Pancreas (tissue), 10 donors: ENCODE data around the gene FMNL2. TPM values are rescaled to one million over a fixed set of nuclear protein-coding genes. Genes with fewer than 3 reads are reported as not detected.

Experiments
- ATAC-seq, 4 donors: fragments of 200-7000 bp; cut with Tn5 transposase; one replicate each; pipeline versions ENCODE4 v1.8.0 to v1.9.1; 2020; ENCODE audit warnings: mild to moderate bottlenecking in 4 of 4, moderate library complexity in 4 of 4
- DNase-seq, 6 donors: peaks; one replicate each; pipeline ENCODE4 v3.0.0-alpha.2; 2020
- FAIRE-seq: peaks from 2 replicates; lab custom pipeline; 2012; peaks lifted over from hg19 to GRCh38; lab: Jason Lieb, UNC
- H3K27ac ChIP-seq, 4 donors: fragments of 200-600 bp; sonication (generic); 1 replicate in 3 of 4; 2 replicates in 1 of 4; pipeline versions ENCODE4 v1.5.0 to v1.8.0; 2020
- H3K27me3 ChIP-seq, 4 donors: fragments of 200-600 bp; one replicate each; pipeline ENCODE4 v1.8.0; 2021
- H3K36me3 ChIP-seq, 3 donors: fragments of 200-600 bp; sonication (generic) in 1 of 3; one replicate each; pipeline versions ENCODE4 v1.5.0 to v1.8.0; 2020 to 2021
- H3K4me1 ChIP-seq, 3 donors: fragments of 200-600 bp; one replicate each; pipeline ENCODE4 v1.8.0; 2021
- H3K4me3 ChIP-seq, 4 donors: fragments of 200-600 bp; sonication (generic) in 2 of 4; one replicate each; pipeline versions ENCODE4 v1.5.0 to v1.8.0; 2020 to 2021
- H3K9me3 ChIP-seq, 4 donors: fragments of 200-600 bp; one replicate each; pipeline ENCODE4 v1.8.0; 2021
- WGBS, 2 donors: extraction: QIAGEN DNeasy Blood & Tissue Kit; methylation state at CpG; one replicate each; pipeline ENCODE4 v1.1.7; 2013; 5-methylcytosine and 5-hydroxymethylcytosine counted together
- intact Hi-C, 3 donors: fragments of 100-400 bp; cut with DNase I; formaldehyde crosslinking; loops; one replicate each; pipeline versions ENCODE4 v1.11.1 to v1.14.2; 2022
- polyA plus RNA-seq, 2 donors: library from polyadenylated mRNA; stranded (reverse); fragments of 200-250 nt; gene quantifications; one replicate each; pipeline ENCODE4 v1.2.3, GENCODE V29; 2013
- total RNA-seq, 6 donors: library from RNA; stranded (reverse); fragmentation: NEBNext Ultra II Directional in 4 of 6; extraction: Animal tissue kit (Norgen Biotek cat#: 25700) in 4 of 6; gene quantifications; one replicate each; pipeline versions ENCODE4 v1.2.1 to v1.2.4, GENCODE V29; 2021 to 2023
- TF ChIP-seq, protein P1 (sequence below), 4 donors: fragments of 200-600 bp; sonication (generic) in 3 of 4; IDR thresholded peaks; one replicate each; pipeline versions ENCODE4 v1.5.0 to v1.8.0; 2021; ENCODE audit warnings: antibody characterized with exemption in 4 of 4
- donor health status: healthy with polysubstance abuse.
- donor health status: DM: no; HTN: no; CAD: no; lungs with moderate emphysema.
- donor health status: DM: no; HTN: no; CAD: no.
- donor health status: control.
- donor health status: control.
- donor health status: Bipolar disorder and iron deficiency.
- donor health status: DM: yes; HTN: yes; CAD: no.
- donor health status: DM: no; HTN: no; CAD: no.
- donor health status: DM: no; HTN: no; CAD: no.
- donor health status: DM: yes; HTN: yes; CAD: no.

FMNL2 gene
- total and polyA plus RNA-seq, 8 donors: 7.5 to 22.3 (median 11.3) TPM

DNA sequence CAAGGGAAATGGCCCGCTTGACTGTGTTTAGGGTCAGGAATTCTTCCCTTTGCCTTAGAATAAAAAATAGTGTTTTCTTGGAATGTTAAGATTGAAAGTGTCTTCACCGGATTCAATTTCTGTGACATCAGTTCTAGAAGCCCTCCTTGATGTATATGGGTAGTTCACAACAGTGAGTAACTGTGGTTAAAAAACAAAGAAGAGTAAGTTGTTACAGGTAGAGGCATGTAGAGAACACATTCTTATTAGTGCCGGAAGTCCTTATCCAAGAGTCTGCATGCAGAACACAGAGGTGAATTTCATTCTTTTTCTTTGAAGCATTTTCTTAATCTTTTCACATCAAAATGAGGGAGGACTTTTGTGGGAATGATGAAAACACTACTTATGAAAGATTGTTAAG lies 105.5 kb downstream of the FMNL2 start:
- Histone ChIP-seq H3K27me3 (no peaks in the 10 kb centered on the region), H3K4me1 (no peaks in the 10 kb centered on the region), H3K4me3 (no peak overlapping the region), H3K27ac (no peak overlapping the region), H3K9me3 (no peaks in the 10 kb centered on the region), H3K36me3 (no peaks in the 10 kb centered on the region)
- 94 to 97% methylated on average over 3 of the region's 3 CpGs for WGBS, 2 donors
- DNase-seq (no peak), ATAC-seq (no peak), FAIRE-seq (no peak)
- intact Hi-C loops: no loop called here
- TF ChIP-seq, protein P1, sequence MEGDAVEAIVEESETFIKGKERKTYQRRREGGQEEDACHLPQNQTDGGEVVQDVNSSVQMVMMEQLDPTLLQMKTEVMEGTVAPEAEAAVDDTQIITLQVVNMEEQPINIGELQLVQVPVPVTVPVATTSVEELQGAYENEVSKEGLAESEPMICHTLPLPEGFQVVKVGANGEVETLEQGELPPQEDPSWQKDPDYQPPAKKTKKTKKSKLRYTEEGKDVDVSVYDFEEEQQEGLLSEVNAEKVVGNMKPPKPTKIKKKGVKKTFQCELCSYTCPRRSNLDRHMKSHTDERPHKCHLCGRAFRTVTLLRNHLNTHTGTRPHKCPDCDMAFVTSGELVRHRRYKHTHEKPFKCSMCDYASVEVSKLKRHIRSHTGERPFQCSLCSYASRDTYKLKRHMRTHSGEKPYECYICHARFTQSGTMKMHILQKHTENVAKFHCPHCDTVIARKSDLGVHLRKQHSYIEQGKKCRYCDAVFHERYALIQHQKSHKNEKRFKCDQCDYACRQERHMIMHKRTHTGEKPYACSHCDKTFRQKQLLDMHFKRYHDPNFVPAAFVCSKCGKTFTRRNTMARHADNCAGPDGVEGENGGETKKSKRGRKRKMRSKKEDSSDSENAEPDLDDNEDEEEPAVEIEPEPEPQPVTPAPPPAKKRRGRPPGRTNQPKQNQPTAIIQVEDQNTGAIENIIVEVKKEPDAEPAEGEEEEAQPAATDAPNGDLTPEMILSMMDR (IDR thresholded peaks at IDR 0.05): no peak

DNA sequence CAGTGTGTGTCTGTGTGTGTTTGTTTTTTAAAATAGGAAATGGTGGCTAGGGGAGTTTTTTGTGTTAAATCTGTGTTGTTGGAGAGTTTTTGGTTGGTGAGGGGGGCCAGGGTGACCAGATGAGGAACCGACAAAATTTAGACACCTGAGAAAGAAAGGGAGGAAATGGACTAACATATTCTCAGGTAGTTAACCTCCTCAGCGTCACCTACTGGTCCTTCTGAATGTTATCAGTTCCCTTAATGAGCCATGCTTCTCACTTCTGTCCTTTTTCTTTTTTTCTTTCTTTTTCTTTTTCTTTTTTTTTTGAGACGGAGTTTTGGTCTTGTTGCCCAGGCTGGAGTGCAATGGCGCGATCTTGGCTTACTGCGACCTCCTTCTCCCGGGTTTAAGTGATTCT lies 107.0 kb downstream of the FMNL2 start:
- no peak for FAIRE-seq
- H3K4me3 ChIP-seq: no peak overlapping the region
- intact Hi-C loops: no loop called here
- H3K27ac ChIP-seq: no peak overlapping the region
- DNase-seq: no peak
- 95 to 98% methylated on average over 7 of the region's 7 CpGs for WGBS, 2 donors
- no peaks in the 10 kb centered on the region for H3K9me3 ChIP-seq
- no peak for ATAC-seq
- peaks cover 0 to 7% (median 5%) of the 10 kb centered on the region in 3 donors for H3K4me1 ChIP-seq
- TF ChIP-seq, protein P1 (IDR thresholded peaks at IDR 0.05): no peak
- H3K36me3 ChIP-seq: no peaks in the 10 kb centered on the region
- H3K27me3 ChIP-seq: no peaks in the 10 kb centered on the region

DNA sequence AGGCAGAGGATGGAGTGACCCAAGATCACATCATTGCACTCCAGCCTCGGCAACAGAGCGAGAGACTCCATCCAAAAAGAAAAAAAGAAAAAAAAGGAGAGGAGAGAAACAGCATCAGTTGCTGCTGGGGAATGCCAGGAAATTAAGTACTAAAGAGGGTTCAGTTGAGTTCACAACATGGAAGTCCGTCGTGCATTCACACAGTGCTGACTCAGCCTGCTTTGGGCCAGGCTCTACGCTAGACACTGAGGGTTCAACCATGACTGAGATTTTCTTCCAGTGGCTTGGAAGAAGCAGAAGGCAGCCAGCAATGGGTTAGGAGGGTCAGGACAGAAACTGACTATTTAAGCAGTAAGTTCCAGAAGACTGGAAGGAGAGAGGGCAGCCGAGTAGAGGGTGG lies 108.8 kb downstream of the FMNL2 start:
- no peak for FAIRE-seq
- TF ChIP-seq, protein P1 (IDR thresholded peaks at IDR 0.05): no peak
- no peak overlapping the region for H3K27ac ChIP-seq
- peak in 3 of 4 donors; percentile 33 to 54 (median 36) for ATAC-seq
- no peaks in the 10 kb centered on the region for H3K36me3 ChIP-seq
- H3K27me3 ChIP-seq: no peaks in the 10 kb centered on the region
- 85 to 90% methylated on average over 6 of the region's 6 CpGs for WGBS, 2 donors
- peaks cover 0 to 7% (median 5%) of the 10 kb centered on the region in 3 donors for H3K4me1 ChIP-seq
- peak in 1 of 6 donors; percentile 5 for DNase-seq
- no peaks in the 10 kb centered on the region for H3K9me3 ChIP-seq
- no peak overlapping the region for H3K4me3 ChIP-seq
- intact Hi-C loops: no loop called here

DNA sequence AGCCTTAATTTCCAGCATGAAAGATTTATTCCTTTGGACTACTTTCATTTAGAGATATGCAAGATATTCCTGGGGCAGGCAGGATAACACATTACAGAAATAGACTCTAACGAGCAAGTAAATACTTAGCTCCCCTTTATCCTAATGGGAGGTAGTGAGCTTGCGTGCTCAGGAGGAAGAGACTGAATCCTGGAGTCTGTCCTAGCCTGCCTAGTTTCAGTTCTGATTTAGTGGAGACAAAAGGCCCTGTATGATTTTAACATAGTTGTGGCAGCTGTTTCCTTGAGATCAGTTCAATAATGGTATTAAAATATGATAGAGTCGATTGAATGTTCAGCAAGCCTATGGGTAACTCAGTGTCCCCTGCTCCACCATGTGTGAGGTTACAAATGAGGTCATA lies 109.5 kb downstream of the FMNL2 start:
- H3K27ac ChIP-seq: no peak overlapping the region
- DNase-seq: no peak

DNA sequence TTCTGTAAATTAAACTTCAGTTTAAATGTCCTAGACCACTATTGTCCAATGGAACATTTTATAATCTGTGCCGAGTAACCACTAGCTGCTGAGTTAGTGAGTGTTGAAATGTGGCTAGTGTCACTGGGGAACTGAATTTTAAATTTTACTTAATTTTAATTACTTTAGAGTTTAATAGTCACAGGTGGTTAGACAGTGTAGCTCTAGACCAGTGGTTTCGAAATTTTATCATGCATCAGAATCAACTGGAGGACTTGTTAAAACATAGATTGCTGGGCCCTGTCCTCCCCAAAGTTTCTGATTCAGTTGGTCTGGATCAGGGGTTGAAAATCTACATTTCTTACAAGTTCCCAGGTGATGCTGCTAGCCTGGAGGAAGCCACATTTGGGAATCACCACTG lies 110.4 kb downstream of the FMNL2 start:
- 46 to 50% methylated on average over 2 of the region's 2 CpGs for WGBS, 2 donors

More for the DNA sequence above, 109.5 kb downstream of the FMNL2 start:
- FAIRE-seq: no peak
- TF ChIP-seq, protein P1 (IDR thresholded peaks at IDR 0.05): no peak
- Histone ChIP-seq H3K4me1 (peaks cover 0 to 7% (median 5%) of the 10 kb centered on the region in 3 donors), H3K36me3 (no peaks in the 10 kb centered on the region), H3K4me3 (no peak overlapping the region), H3K27me3 (no peaks in the 10 kb centered on the region), H3K9me3 (no peaks in the 10 kb centered on the region)
- ATAC-seq: peak in 2 of 4 donors; percentile 16 to 42
- intact Hi-C loops: no loop called here
- WGBS, 2 donors: 71 to 74% methylated on average over 3 of the region's 3 CpGs

More for the DNA sequence above, 110.4 kb downstream of the FMNL2 start:
- peak in 1 of 4 donors; percentile 6 for ATAC-seq
- peak overlapping the region in 1 of 4 donors; percentile 0 for H3K27ac ChIP-seq
- no peaks in the 10 kb centered on the region for H3K36me3 ChIP-seq
- peaks cover 0 to 7% (median 5%) of the 10 kb centered on the region in 3 donors for H3K4me1 ChIP-seq
- intact Hi-C loops: no loop called here
- no peaks in the 10 kb centered on the region for H3K9me3 ChIP-seq
- TF ChIP-seq, protein P1 (IDR thresholded peaks at IDR 0.05): no peak
- no peak overlapping the region for H3K4me3 ChIP-seq
- no peak for DNase-seq
- no peak for FAIRE-seq
- no peaks in the 10 kb centered on the region for H3K27me3 ChIP-seq
